HG02763 (cell line): Measurements from ENCODE around the gene HCST.
"Not testable (repeated sequence)": the region's sequence is repeated elsewhere in the genome, so short reads cannot be mapped to it uniquely, and the experiment has no call there.

Source experiments
- ATAC-seq: cut with Tn5 transposase; IDR thresholded peaks from one replicate; pipeline ENCODE4 v1.9.1; 2021; ENCODE audit warnings: mild to moderate bottlenecking, moderate library complexity; ENCODE audit not compliant: unreplicated experiment

Gene HCST

GRCh38 chr19:35901854-35902661 is at the start of gene HCST:
TSS of gene HCST (plus strand) at chr19:35902529. CDS start at chr19:35902594, 65 bp downstream.
- ATAC-seq: no peak

- no peak for ATAC-seq
Measured at GRCh38 chr19:35853038-35853756, 49.1 kb upstream of the HCST start.

- ATAC-seq: no peak
Measured at GRCh38 chr19:35856546-35857149, 45.7 kb upstream of the HCST start, which contains the start of gene KIRREL2. TSS of gene KIRREL2 (plus strand) at chr19:35856911. CDS start at chr19:35857120, 209 bp downstream.

GRCh38 chr19:35858311-35858710 is 44.0 kb upstream of the HCST start:
- no peak for ATAC-seq

- ATAC-seq: no peak
Measured at GRCh38 chr19:35859414-35859813, 42.9 kb upstream of the HCST start.

GRCh38 chr19:35860436-35860817 is 41.9 kb upstream of the HCST start:
- ATAC-seq: no peak

- no peak for ATAC-seq
Measured at GRCh38 chr19:35860818-35861639, 41.3 kb upstream of the HCST start.

GRCh38 chr19:35861640-35862160 is 40.6 kb upstream of the HCST start:
- no peak for ATAC-seq

GRCh38 chr19:35862528-35862927 is 39.8 kb upstream of the HCST start:
- no peak for ATAC-seq

- ATAC-seq: no peak
Measured at GRCh38 chr19:35863018-35863417, 39.3 kb upstream of the HCST start.

- no peak for ATAC-seq
Measured at GRCh38 chr19:35868172-35868822, 34.0 kb upstream of the HCST start, which contains the start of gene APLP1. TSS of gene APLP1 (plus strand) at chr19:35868574. CDS start at chr19:35868637, 63 bp downstream.

- ATAC-seq: no peak
Measured at GRCh38 chr19:35868823-35869326, 33.5 kb upstream of the HCST start.

- no peak for ATAC-seq
Measured at GRCh38 chr19:35869327-35870123, 32.8 kb upstream of the HCST start.

GRCh38 chr19:35870124-35870736 is 32.1 kb upstream of the HCST start:
- not testable (repeated sequence) for ATAC-seq

GRCh38 chr19:35870798-35871197 is 31.5 kb upstream of the HCST start:
- ATAC-seq: no peak

GRCh38 chr19:35871611-35872010 is 30.7 kb upstream of the HCST start:
- ATAC-seq: no peak

GRCh38 chr19:35872180-35872579 is 30.1 kb upstream of the HCST start:
- ATAC-seq: no peak

GRCh38 chr19:35874392-35874930 is 27.9 kb upstream of the HCST start:
- no peak for ATAC-seq
